HS-5 (cell line): ENCODE measurements around the gene NOS1AP.

ENCODE experiments used
- DNase-seq: peaks from one replicate; pipeline ENCODE4 v3.0.0-alpha.2; 2012; ENCODE audit warnings: low read depth

NOS1AP gene

GRCh38 chr1:162367772-162368171 is 298.3 kb downstream of the NOS1AP start:
- DNase-seq: no peak

- no peak for DNase-seq
Observed at GRCh38 chr1:162368451-162368850, 299.0 kb downstream of the NOS1AP start.

- DNase-seq: no peak
Observed at GRCh38 chr1:162369571-162369970, 300.1 kb downstream of the NOS1AP start.

- no peak for DNase-seq
Observed at GRCh38 chr1:162370161-162370560, 300.7 kb downstream of the NOS1AP start.

GRCh38 chr1:162370721-162371120 is 301.2 kb downstream of the NOS1AP start:
- DNase-seq: no peak

GRCh38 chr1:162371611-162372010 is 302.1 kb downstream of the NOS1AP start:
- DNase-seq: no peak

GRCh38 chr1:162372159-162373071 is 302.9 kb downstream of the NOS1AP start:
- DNase-seq: no peak

- no peak for DNase-seq
Observed at GRCh38 chr1:162373072-162373427, 303.6 kb downstream of the NOS1AP start.

GRCh38 chr1:162373541-162374260 is 304.2 kb downstream of the NOS1AP start:
- DNase-seq: peak; percentile 67

GRCh38 chr1:162374406-162374805 is 304.9 kb downstream of the NOS1AP start:
- DNase-seq: no peak

GRCh38 chr1:162375463-162375862 is 306.0 kb downstream of the NOS1AP start:
- no peak for DNase-seq

- no peak for DNase-seq
Observed at GRCh38 chr1:162376691-162377090, 307.2 kb downstream of the NOS1AP start, which contains the start of gene SPATA46. SPATA46 (minus strand) TSS chr1:162376854; CDS start chr1:162376790, 64 bp downstream.

- no peak for DNase-seq
Observed at GRCh38 chr1:162380061-162380846, 310.8 kb downstream of the NOS1AP start.

GRCh38 chr1:162381383-162381782 is 311.9 kb downstream of the NOS1AP start, which contains the start of gene C1orf226:
C1orf226 (plus strand) TSS chr1:162381728; CDS start chr1:162381902, 174 bp downstream.
- DNase-seq: no peak

GRCh38 chr1:162381941-162382750 is 312.7 kb downstream of the NOS1AP start:
- DNase-seq: no peak

- DNase-seq: no peak
Observed at GRCh38 chr1:162383091-162383490, 313.6 kb downstream of the NOS1AP start.

GRCh38 chr1:162383516-162383915 is 314.0 kb downstream of the NOS1AP start:
- no peak for DNase-seq

- no peak for DNase-seq
Observed at GRCh38 chr1:162384116-162384515, 314.6 kb downstream of the NOS1AP start.

- DNase-seq: no peak
Observed at GRCh38 chr1:162384601-162385279, 315.2 kb downstream of the NOS1AP start.

GRCh38 chr1:162385280-162385623 is 315.8 kb downstream of the NOS1AP start:
- DNase-seq: no peak

GRCh38 chr1:162385702-162386101 is 316.2 kb downstream of the NOS1AP start:
- no peak for DNase-seq
